HG02852 (cell line): Measurements from ENCODE around the gene KIAA0825.
A peak's percentile ranks its signal among the peaks of the same experiment; 100 is the strongest.

Experiments
- ATAC-seq: cut with Tn5 transposase; IDR thresholded peaks from one replicate; pipeline ENCODE4 v1.9.1; 2021; ENCODE audit warnings: mild to moderate bottlenecking, moderate library complexity; ENCODE audit not compliant: unreplicated experiment

The KIAA0825 gene

GRCh38 chr5:94618493-94619328 lies at the start of gene KIAA0825, which contains the start of gene SLF1:
TSS of gene KIAA0825 (minus strand) at chr5:94618604. CDS start at chr5:94537126, 81,478 bp downstream.
TSS of gene SLF1 (plus strand) at chr5:94618669. CDS start at chr5:94628811, 10,142 bp downstream.
- peak; percentile 96 for ATAC-seq

GRCh38 chr5:94667937-94668336 lies 49.5 kb upstream of the KIAA0825 start:
- ATAC-seq, result no peak

GRCh38 chr5:94661086-94661485 lies 42.7 kb upstream of the KIAA0825 start:
- no peak for ATAC-seq

GRCh38 chr5:94660506-94660905 lies 42.1 kb upstream of the KIAA0825 start:
- no peak for ATAC-seq

- ATAC-seq, result no peak
Measured at GRCh38 chr5:94658272-94658671, 39.9 kb upstream of the KIAA0825 start.

- ATAC-seq, result no peak
Measured at GRCh38 chr5:94649874-94650273, 31.5 kb upstream of the KIAA0825 start.

GRCh38 chr5:94646758-94647157 lies 28.4 kb upstream of the KIAA0825 start:
- no peak for ATAC-seq

- no peak for ATAC-seq
Measured at GRCh38 chr5:94645053-94645452, 26.6 kb upstream of the KIAA0825 start.

GRCh38 chr5:94640176-94640575 lies 21.8 kb upstream of the KIAA0825 start:
- no peak for ATAC-seq

- ATAC-seq, result peak; percentile 98
Measured at GRCh38 chr5:94632024-94632423, 13.6 kb upstream of the KIAA0825 start.

- ATAC-seq, result no peak
Measured at GRCh38 chr5:94627191-94627590, 8.8 kb upstream of the KIAA0825 start.

GRCh38 chr5:94623877-94624276 lies 5.5 kb upstream of the KIAA0825 start:
- no peak for ATAC-seq

GRCh38 chr5:94623011-94623410 lies 4.6 kb upstream of the KIAA0825 start:
- no peak for ATAC-seq

- no peak for ATAC-seq
Measured at GRCh38 chr5:94621763-94622162, 3.4 kb upstream of the KIAA0825 start.

GRCh38 chr5:94620256-94620655 lies 1.9 kb upstream of the KIAA0825 start:
- no peak for ATAC-seq

- ATAC-seq, result peak; percentile 32
Measured at GRCh38 chr5:94618029-94618492, 343 bp downstream of the KIAA0825 start.

GRCh38 chr5:94615862-94616261 lies 2.5 kb downstream of the KIAA0825 start:
- ATAC-seq, result no peak

GRCh38 chr5:94614156-94614805 lies 4.1 kb downstream of the KIAA0825 start:
- ATAC-seq, result no peak

- ATAC-seq, result no peak
Measured at GRCh38 chr5:94613583-94613982, 4.8 kb downstream of the KIAA0825 start.

GRCh38 chr5:94595281-94595840 lies 23.0 kb downstream of the KIAA0825 start:
- no peak for ATAC-seq

- peak; percentile 86 for ATAC-seq
Measured at GRCh38 chr5:94577466-94578245, 40.7 kb downstream of the KIAA0825 start.
